Measurements from ENCODE around the gene LPP. TPM values are rescaled to one million over a fixed set of nuclear protein-coding genes. Genes with fewer than 3 reads are reported as not detected.

Gene LPP
- total RNA-seq, 1 experiment from 2014 or later: 264 TPM

- intact Hi-C loops (cut with micrococcal nuclease; ENCODE audit: unreplicated experiment): no loop called here
- no peak for TF ChIP-seq CTCF (IDR thresholded peaks at IDR 0.05; ENCODE audit: unreplicated experiment)
- no peaks in the 10 kb centered on the region for H3K9me3 Mint-ChIP-seq (ENCODE audit: low read depth, unreplicated experiment)
- no peaks in the 10 kb centered on the region for H3K27me3 Mint-ChIP-seq (ENCODE audit: unreplicated experiment)
- H3K36me3 Mint-ChIP-seq (ENCODE audit: insufficient read depth, unreplicated experiment): no peaks in the 10 kb centered on the region
- H3K4me1 Mint-ChIP-seq (ENCODE audit: low read depth, unreplicated experiment): no peaks in the 10 kb centered on the region
- DNase-seq: no peak
- CTCF ChIA-PET: no interaction called here
- BruUV-seq (replicated peaks): no TSS peak
- H3K27ac Mint-ChIP-seq (ENCODE audit: unreplicated experiment): no peak overlapping the region
- H3K4me3 Mint-ChIP-seq (ENCODE audit: low read depth, unreplicated experiment): no peak overlapping the region
These were observed 736.8 kb downstream of the LPP start for GRCh38 chr3:188890572-188891270.

GRCh38 chr3:188899881-188900280 is 745.9 kb downstream of the LPP start:
- Mint-ChIP-seq H3K4me1 (ENCODE audit: low read depth, unreplicated experiment) (peaks cover 9% of the 10 kb centered on the region), H3K36me3 (ENCODE audit: insufficient read depth, unreplicated experiment) (no peaks in the 10 kb centered on the region), H3K9me3 (ENCODE audit: low read depth, unreplicated experiment) (no peaks in the 10 kb centered on the region), H3K27me3 (ENCODE audit: unreplicated experiment) (no peaks in the 10 kb centered on the region), H3K27ac (ENCODE audit: unreplicated experiment) (no peak overlapping the region), H3K4me3 (ENCODE audit: low read depth, unreplicated experiment) (no peak overlapping the region)
- CTCF ChIA-PET: interaction anchor here (0.7 to 1.9 kb wide), 2 partner anchors 14 to 19 kb away, joined by 3 to 4 read pairs; no protein-coding TSS in a partner anchor
- no TSS peak for BruUV-seq (replicated peaks)
- TF ChIP-seq CTCF (IDR thresholded peaks at IDR 0.05; ENCODE audit: unreplicated experiment): no peak
- DNase-seq: no peak
- intact Hi-C loops (cut with micrococcal nuclease; ENCODE audit: unreplicated experiment): no loop called here

- H3K4me1 Mint-ChIP-seq (ENCODE audit: low read depth, unreplicated experiment): peaks cover 9% of the 10 kb centered on the region
- H3K27ac Mint-ChIP-seq (ENCODE audit: unreplicated experiment): no peak overlapping the region
- no peak for DNase-seq
- no peaks in the 10 kb centered on the region for H3K27me3 Mint-ChIP-seq (ENCODE audit: unreplicated experiment)
- intact Hi-C loops (cut with micrococcal nuclease; ENCODE audit: unreplicated experiment): no loop called here
- TF ChIP-seq CTCF (IDR thresholded peaks at IDR 0.05; ENCODE audit: unreplicated experiment): no peak
- H3K4me3 Mint-ChIP-seq (ENCODE audit: low read depth, unreplicated experiment): no peak overlapping the region
- CTCF ChIA-PET: interaction anchor here (0.6 to 1.9 kb wide), 2 partner anchors 16 to 18 kb away, joined by 3 to 4 read pairs; no protein-coding TSS in a partner anchor
- no peaks in the 10 kb centered on the region for H3K9me3 Mint-ChIP-seq (ENCODE audit: low read depth, unreplicated experiment)
- BruUV-seq (replicated peaks): no TSS peak
- no peaks in the 10 kb centered on the region for H3K36me3 Mint-ChIP-seq (ENCODE audit: insufficient read depth, unreplicated experiment)
These were observed 746.5 kb downstream of the LPP start for GRCh38 chr3:188900421-188900951.

- no peak overlapping the region for H3K27ac Mint-ChIP-seq (ENCODE audit: unreplicated experiment)
- CTCF ChIA-PET: interaction anchor here (1.9 kb wide), 1 partner anchor 17 kb away, joined by 4 read pairs; no protein-coding TSS in a partner anchor
- intact Hi-C loops (cut with micrococcal nuclease; ENCODE audit: unreplicated experiment): no loop called here
- no peak for DNase-seq
- no peak overlapping the region for H3K4me3 Mint-ChIP-seq (ENCODE audit: low read depth, unreplicated experiment)
- no peaks in the 10 kb centered on the region for H3K9me3 Mint-ChIP-seq (ENCODE audit: low read depth, unreplicated experiment)
- H3K36me3 Mint-ChIP-seq (ENCODE audit: insufficient read depth, unreplicated experiment): no peaks in the 10 kb centered on the region
- H3K4me1 Mint-ChIP-seq (ENCODE audit: low read depth, unreplicated experiment): peaks cover 9% of the 10 kb centered on the region
- no peak for TF ChIP-seq CTCF (IDR thresholded peaks at IDR 0.05; ENCODE audit: unreplicated experiment)
- no TSS peak for BruUV-seq (replicated peaks)
- no peaks in the 10 kb centered on the region for H3K27me3 Mint-ChIP-seq (ENCODE audit: unreplicated experiment)
These were observed 747.2 kb downstream of the LPP start for GRCh38 chr3:188901126-188901525.
